Measurements from ENCODE around the gene HIGD1A. TPM values are rescaled to one million over a fixed set of nuclear protein-coding genes. Genes with fewer than 3 reads are reported as not detected.

HIGD1A gene
- total and polyA plus RNA-seq, 12 donors: 62.4 to 324 (median 120) TPM

GRCh38 chr3:42852441-42852840 is 48.2 kb upstream of the HIGD1A start:
- H3K4me1 ChIP-seq (replicated peaks in 1 of 2): peaks cover 8 to 23% of the 10 kb centered on the region in 2 donors
- no peaks in the 10 kb centered on the region for H3K9me3 ChIP-seq (replicated peaks in 1 of 3)
- no peak for TF ChIP-seq POLR2A (IDR thresholded peaks at IDR 0.05)
- no peak for TF ChIP-seq CTCF (IDR thresholded peaks at IDR 0.05)
- H3K4me3 ChIP-seq: no peak overlapping the region
- H3K36me3 ChIP-seq (replicated peaks in 1 of 2): no peaks in the 10 kb centered on the region
- peak overlapping the region in 4 of 5 donors; percentile 5 to 73 (median 37) for H3K27ac ChIP-seq
- WGBS, 4 donors: 12 to 30% (median 27%) methylated on average over 2 of the region's 2 CpGs
- intact Hi-C loops (cut with DNase I): no loop called here
- peak in 5 of 7 donors; percentile 42 to 56 (median 50) for DNase-seq
- H3K27me3 ChIP-seq: no peaks in the 10 kb centered on the region

GRCh38 chr3:42851228-42851834 is 47.0 kb upstream of the HIGD1A start:
- Histone ChIP-seq H3K36me3 (replicated peaks in 1 of 2) (no peaks in the 10 kb centered on the region), H3K4me3 (no peak overlapping the region), H3K27me3 (no peaks in the 10 kb centered on the region), H3K27ac (peak overlapping the region in 3 of 5 donors; percentile 10 to 68 (median 46)), H3K4me1 (replicated peaks in 1 of 2) (peaks cover 12 to 34% of the 10 kb centered on the region in 2 donors), H3K9me3 (replicated peaks in 1 of 3) (no peaks in the 10 kb centered on the region)
- TF ChIP-seq POLR2A (IDR thresholded peaks at IDR 0.05): no peak
- no peak for TF ChIP-seq CTCF (IDR thresholded peaks at IDR 0.05)
- intact Hi-C loops (cut with DNase I): no loop called here
- WGBS, 4 donors: 82 to 87% (median 84%) methylated on average over 6 of the region's 6 CpGs
- no peak for DNase-seq

GRCh38 chr3:42850263-42850662 is 46.0 kb upstream of the HIGD1A start:
- intact Hi-C loops (cut with DNase I): no loop called here
- Histone ChIP-seq H3K4me1 (replicated peaks in 1 of 2) (peaks cover 15 to 40% of the 10 kb centered on the region in 2 donors), H3K27ac (no peak overlapping the region), H3K4me3 (no peak overlapping the region), H3K27me3 (no peaks in the 10 kb centered on the region), H3K36me3 (replicated peaks in 1 of 2) (no peaks in the 10 kb centered on the region), H3K9me3 (replicated peaks in 1 of 3) (no peaks in the 10 kb centered on the region)
- no peak for TF ChIP-seq POLR2A (IDR thresholded peaks at IDR 0.05)
- no peak for TF ChIP-seq CTCF (IDR thresholded peaks at IDR 0.05)
- 86 to 96% (median 94%) methylated on average over 3 of the region's 3 CpGs for WGBS, 4 donors
- DNase-seq: no peak

GRCh38 chr3:42849017-42849416 is 44.7 kb upstream of the HIGD1A start:
- no peak for DNase-seq
- intact Hi-C loops (cut with DNase I): no loop called here
- TF ChIP-seq CTCF (IDR thresholded peaks at IDR 0.05) (no peak), POLR2A (IDR thresholded peaks at IDR 0.05) (no peak)
- Histone ChIP-seq H3K4me1 (replicated peaks in 1 of 2) (peaks cover 14 to 45% of the 10 kb centered on the region in 2 donors), H3K27me3 (no peaks in the 10 kb centered on the region), H3K4me3 (no peak overlapping the region), H3K36me3 (replicated peaks in 1 of 2) (no peaks in the 10 kb centered on the region), H3K9me3 (replicated peaks in 1 of 3) (no peaks in the 10 kb centered on the region), H3K27ac (no peak overlapping the region)
- 95 to 97% (median 96%) methylated on average over 7 of the region's 7 CpGs for WGBS, 4 donors
